Neural crest cell (in vitro differentiated cells): ENCODE measurements around the gene LRRC30. TPM values are rescaled to one million over a fixed set of nuclear protein-coding genes. Genes with fewer than 3 reads are reported as not detected.

Source experiments
- DNase-seq: peaks from one replicate; pipeline ENCODE4 v3.0.0; 2021; ENCODE audit warnings: low read depth, mixed read lengths, low spot score
- H3K27ac Mint-ChIP-seq: one replicate; pipeline ENCODE4 v1.8.0; 2021; ENCODE audit warnings: mild to moderate bottlenecking, mixed read lengths; ENCODE audit not compliant: unreplicated experiment
- H3K27me3 Mint-ChIP-seq: 2 replicates; pipeline ENCODE4 v1.8.0; 2021; ENCODE audit warnings: low read depth, mild to moderate bottlenecking, mixed read lengths
- H3K36me3 Mint-ChIP-seq: 2 replicates; pipeline ENCODE4 v1.8.0; 2021; ENCODE audit warnings: low read depth, mild to moderate bottlenecking, mixed read lengths
- H3K4me1 Mint-ChIP-seq: 2 replicates; pipeline ENCODE4 v1.8.0; 2021; ENCODE audit warnings: mixed read lengths
- H3K4me3 Mint-ChIP-seq: one replicate; pipeline ENCODE4 v1.8.0; 2021; ENCODE audit warnings: mild to moderate bottlenecking, mixed read lengths
- H3K9me3 Mint-ChIP-seq: 2 replicates; pipeline ENCODE4 v1.8.0; 2021; ENCODE audit warnings: mixed read lengths
- total RNA-seq: library from RNA; stranded (reverse); gene quantifications from 2 replicates; pipeline ENCODE4 v1.2.1, GENCODE V29; 2021
- TF ChIP-seq, protein P1 (sequence below): fragments of 200-600 bp; sonication (generic); conservative IDR thresholded peaks from 2 replicates; pipeline ENCODE4 v1.5.0; 2021; ENCODE audit warnings: antibody characterized with exemption, mild to moderate bottlenecking

The LRRC30 gene
- total RNA-seq, 1 donor from 2014 or later: not detected

DNA sequence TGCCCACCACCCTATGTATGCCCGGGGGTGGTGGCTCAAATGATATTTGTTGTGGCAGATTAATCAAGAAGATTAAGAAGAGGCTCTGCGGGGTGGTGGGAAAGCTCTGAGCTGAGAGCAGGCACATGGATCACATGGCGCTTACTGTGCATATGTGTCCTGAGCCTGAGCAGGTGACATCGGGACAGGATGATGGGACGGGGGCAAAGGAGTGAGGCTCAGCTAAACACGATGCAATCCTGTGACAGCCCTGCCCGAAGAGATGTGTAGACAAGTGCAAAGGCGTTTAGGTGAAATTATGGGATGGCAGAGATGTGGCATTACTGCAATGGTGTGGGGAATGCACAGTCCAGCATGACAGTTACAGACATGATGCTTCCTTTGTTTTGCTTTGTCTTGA lies 6.0 kb downstream of the LRRC30 start:
- Mint-ChIP-seq H3K36me3 (no peaks in the 10 kb centered on the region), H3K4me3 (no peak overlapping the region), H3K27ac (no peak overlapping the region), H3K27me3 (peaks cover 3% of the 10 kb centered on the region), H3K4me1 (no peaks in the 10 kb centered on the region), H3K9me3 (no peaks in the 10 kb centered on the region)
- DNase-seq: no peak
- TF ChIP-seq, protein P1, sequence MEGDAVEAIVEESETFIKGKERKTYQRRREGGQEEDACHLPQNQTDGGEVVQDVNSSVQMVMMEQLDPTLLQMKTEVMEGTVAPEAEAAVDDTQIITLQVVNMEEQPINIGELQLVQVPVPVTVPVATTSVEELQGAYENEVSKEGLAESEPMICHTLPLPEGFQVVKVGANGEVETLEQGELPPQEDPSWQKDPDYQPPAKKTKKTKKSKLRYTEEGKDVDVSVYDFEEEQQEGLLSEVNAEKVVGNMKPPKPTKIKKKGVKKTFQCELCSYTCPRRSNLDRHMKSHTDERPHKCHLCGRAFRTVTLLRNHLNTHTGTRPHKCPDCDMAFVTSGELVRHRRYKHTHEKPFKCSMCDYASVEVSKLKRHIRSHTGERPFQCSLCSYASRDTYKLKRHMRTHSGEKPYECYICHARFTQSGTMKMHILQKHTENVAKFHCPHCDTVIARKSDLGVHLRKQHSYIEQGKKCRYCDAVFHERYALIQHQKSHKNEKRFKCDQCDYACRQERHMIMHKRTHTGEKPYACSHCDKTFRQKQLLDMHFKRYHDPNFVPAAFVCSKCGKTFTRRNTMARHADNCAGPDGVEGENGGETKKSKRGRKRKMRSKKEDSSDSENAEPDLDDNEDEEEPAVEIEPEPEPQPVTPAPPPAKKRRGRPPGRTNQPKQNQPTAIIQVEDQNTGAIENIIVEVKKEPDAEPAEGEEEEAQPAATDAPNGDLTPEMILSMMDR: no peak

DNA sequence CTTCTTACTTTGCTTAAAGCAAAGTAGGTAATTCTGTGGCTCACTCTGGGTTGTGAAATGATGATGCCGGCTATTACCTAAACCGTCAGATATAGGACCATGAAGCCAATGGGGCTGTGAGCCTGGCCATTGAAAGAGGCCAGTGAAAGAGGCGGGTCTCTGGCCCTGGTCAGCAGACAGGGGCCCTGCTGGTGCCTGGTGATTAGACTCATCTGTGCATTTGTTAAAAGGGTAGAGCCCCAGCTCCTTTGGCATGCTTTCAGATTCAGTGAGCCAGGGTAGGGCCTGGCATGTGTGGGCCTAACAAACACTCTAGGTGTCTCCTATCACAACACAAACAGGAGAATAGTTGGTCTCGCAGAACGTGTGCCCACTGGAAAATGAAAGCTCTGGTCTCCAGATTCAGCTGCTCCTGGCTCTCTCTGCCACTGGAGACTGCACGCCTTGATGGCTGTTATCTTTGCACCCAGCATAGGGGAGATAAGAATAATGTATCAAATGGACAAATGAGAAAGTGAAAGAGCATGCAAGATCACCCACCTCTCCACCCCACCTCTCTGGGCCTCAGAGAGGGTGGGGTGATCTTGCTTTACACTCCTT lies 6.9 kb downstream of the LRRC30 start:
- Mint-ChIP-seq H3K9me3 (no peaks in the 10 kb centered on the region), H3K4me1 (no peaks in the 10 kb centered on the region), H3K27me3 (peaks cover 3% of the 10 kb centered on the region), H3K27ac (peak overlapping the region; percentile 24), H3K36me3 (no peaks in the 10 kb centered on the region), H3K4me3 (no peak overlapping the region)
- DNase-seq: no peak
- TF ChIP-seq, protein P1: no peak

DNA sequence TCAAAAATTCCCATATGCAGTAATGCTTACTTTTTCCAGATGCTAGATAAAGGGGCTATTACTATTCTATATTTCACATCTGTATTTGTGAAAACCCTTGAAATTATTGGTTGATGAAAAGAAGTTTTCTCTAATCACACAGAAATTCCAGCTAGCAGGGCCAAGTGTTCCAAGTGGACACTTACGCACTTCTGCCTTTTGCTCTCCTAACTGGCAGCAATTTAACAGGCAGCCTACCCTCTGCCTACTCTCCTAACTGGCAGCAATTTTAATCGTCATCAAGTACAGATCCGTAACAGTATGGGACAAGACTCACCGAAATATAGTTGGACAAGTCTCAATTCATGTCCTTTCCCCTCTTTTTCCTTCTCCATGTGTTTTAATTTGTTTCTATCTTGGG lies 12.0 kb downstream of the LRRC30 start:
- no peaks in the 10 kb centered on the region for H3K9me3 Mint-ChIP-seq
- H3K27ac Mint-ChIP-seq: no peak overlapping the region
- TF ChIP-seq, protein P1: no peak
- no peaks in the 10 kb centered on the region for H3K36me3 Mint-ChIP-seq
- no peaks in the 10 kb centered on the region for H3K4me1 Mint-ChIP-seq
- H3K4me3 Mint-ChIP-seq: no peak overlapping the region
- H3K27me3 Mint-ChIP-seq: no peaks in the 10 kb centered on the region
- DNase-seq: no peak

DNA sequence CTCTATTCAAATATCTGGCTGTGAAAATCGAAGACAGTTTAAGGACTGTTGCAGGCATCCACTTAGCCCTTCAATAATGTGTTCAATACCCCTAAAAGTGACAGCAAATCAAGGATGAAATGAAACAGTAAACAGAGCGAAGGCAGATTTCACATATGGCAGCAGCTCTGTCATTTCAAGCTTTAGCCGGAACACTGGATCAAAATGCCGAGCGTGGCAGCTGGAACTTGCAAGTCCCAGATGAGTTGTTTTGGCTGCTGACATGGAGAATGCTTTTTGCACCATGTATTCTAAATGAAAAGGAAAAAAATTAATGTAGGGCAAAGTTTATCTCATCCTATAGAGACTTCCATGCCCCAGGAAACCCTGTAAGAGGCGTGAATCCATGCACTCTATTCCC lies 18.0 kb downstream of the LRRC30 start:
- no peaks in the 10 kb centered on the region for H3K9me3 Mint-ChIP-seq
- no peak overlapping the region for H3K27ac Mint-ChIP-seq
- TF ChIP-seq, protein P1: no peak
- H3K36me3 Mint-ChIP-seq: no peaks in the 10 kb centered on the region
- H3K4me1 Mint-ChIP-seq: peaks cover 9% of the 10 kb centered on the region
- H3K4me3 Mint-ChIP-seq: no peak overlapping the region
- DNase-seq: no peak
- H3K27me3 Mint-ChIP-seq: no peaks in the 10 kb centered on the region

DNA sequence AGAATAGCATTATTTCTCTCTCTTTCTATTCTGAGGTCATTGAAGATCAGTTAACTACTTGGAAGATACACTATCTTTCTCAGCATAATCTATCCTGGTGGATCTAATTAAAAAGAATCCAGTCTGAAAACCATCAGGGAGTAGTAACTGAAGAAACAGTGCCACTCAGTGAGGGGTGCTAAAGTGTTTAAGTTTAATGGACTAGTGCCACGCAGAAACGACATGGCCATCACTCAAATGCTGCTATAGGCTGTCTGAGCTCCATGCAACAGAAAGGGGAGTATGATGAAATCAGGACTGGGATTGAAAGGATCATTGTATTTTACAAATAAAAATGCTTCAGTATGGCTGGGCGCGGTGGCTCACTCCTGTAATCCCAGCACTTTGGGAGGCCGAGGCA lies 23.3 kb downstream of the LRRC30 start:
- no peak overlapping the region for H3K4me3 Mint-ChIP-seq
- peaks cover 6% of the 10 kb centered on the region for H3K27me3 Mint-ChIP-seq
- no peak for DNase-seq
- TF ChIP-seq, protein P1: no peak
- H3K4me1 Mint-ChIP-seq: peaks cover 19% of the 10 kb centered on the region
- no peaks in the 10 kb centered on the region for H3K36me3 Mint-ChIP-seq
- H3K27ac Mint-ChIP-seq: peak overlapping the region; percentile 24
- H3K9me3 Mint-ChIP-seq: no peaks in the 10 kb centered on the region
